ENCODE data around the gene KRTAP5-7. TPM values are rescaled to one million over a fixed set of nuclear protein-coding genes. Genes with fewer than 3 reads are reported as not detected.
A peak's percentile ranks its signal among the peaks of the same experiment; 100 is the strongest.

Gene KRTAP5-7
- polyA plus RNA-seq, 1 of the 3 experiments (the other 2 are of a cell fraction): 0.07 TPM

DNA sequence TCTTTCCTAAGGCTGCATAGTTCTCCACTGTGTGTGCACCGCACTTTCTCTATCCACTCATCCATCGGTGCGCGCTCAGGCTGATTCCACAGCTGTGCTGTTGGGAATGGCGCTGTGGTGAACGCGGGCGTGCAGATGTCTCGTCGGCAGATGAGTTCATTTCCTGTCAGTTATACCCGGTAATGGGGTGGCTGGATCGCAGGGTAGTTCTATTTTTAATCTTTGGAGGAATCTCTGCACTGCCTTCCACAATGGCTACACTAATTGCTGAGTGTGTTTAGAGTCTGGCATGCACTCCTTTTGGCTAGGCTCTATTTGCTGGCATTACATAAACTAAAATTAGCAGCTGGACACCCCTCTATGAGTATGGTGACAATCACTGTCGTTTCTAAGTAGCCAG is 27.9 kb upstream of the KRTAP5-7 start:
- peaks cover 23 to 63% of the 10 kb centered on the region in 2 experiments for H3K36me3 ChIP-seq (replicated peaks in 1 of 2; ENCODE audit: control insufficient read depth in 1 of 2, insufficient read depth in 2 of 2, low read length in 1 of 2)
- WGBS (ENCODE audit: low lambda C conversion rate): 52% methylated on average over 13 of the region's 13 CpGs
- H3K9me3 ChIP-seq: no peaks in the 10 kb centered on the region
- no peak overlapping the region; a peak in 1 of 4 replicates for H3K4me3 ChIP-seq (ENCODE audit: low read depth in 2 of 2, low read length in 1 of 2)
- no peak overlapping the region for H3K4me2 ChIP-seq
- H2AFZ ChIP-seq (ENCODE audit: low read depth): no peak overlapping the region
- H4K20me1 ChIP-seq (ENCODE audit: insufficient read depth): no peaks in the 10 kb centered on the region
- H3F3A ChIP-seq (replicated peaks; ENCODE audit: insufficient read depth): peaks cover 6% of the 10 kb centered on the region
- peaks cover 0 to 32% of the 10 kb centered on the region in 2 experiments; a peak in 1 of 4 replicates for H3K4me1 ChIP-seq (ENCODE audit: control insufficient read depth in 1 of 2, insufficient read depth in 2 of 2, low read depth in 1 of 2, low read length in 1 of 2)
- DNase-seq: peak; percentile 71
- CTCF ChIA-PET: interaction anchor here (1.5 to 2.6 kb wide), 4 partner anchors 11 to 81 kb away, joined by 3 to 11 read pairs (median 6); no protein-coding TSS in a partner anchor
- peak overlapping the region; percentile 2 to 89 for H3K27ac ChIP-seq (ENCODE audit: low read depth in 2 of 2, low read length in 1 of 2)
- no peak for TF ChIP-seq EZH2phosphoT487 (IDR thresholded peaks at IDR 0.05; ENCODE audit: borderline replicate concordance, low read depth)
- peak; percentile 34; the same call in 1 of the 2 replicates for TF ChIP-seq TCF12 (IDR thresholded peaks at IDR 0.05)
- TF ChIP-seq GATA2 (CRISPR knock-in tag; IDR thresholded peaks at IDR 0.05): peak; percentile 64
- TF ChIP-seq RAD21 (IDR thresholded peaks at IDR 0.05; ENCODE audit: low read length): no peak
- TF ChIP-seq RFX5 (IDR thresholded peaks at IDR 0.05; ENCODE audit: low read length): no peak
- peak; percentile 45 for TF ChIP-seq CHD2 (IDR thresholded peaks at IDR 0.05; ENCODE audit: low read length, partially characterized antibody)
- peak in 1 of 2 experiments; percentile 51; a peak in 2 of 4 replicates for TF ChIP-seq EP300 (IDR thresholded peaks at IDR 0.05; ENCODE audit: borderline replicate concordance in 1 of 2, low read depth in 1 of 2, low read length in 1 of 2)
- no peak for TF ChIP-seq YY1 (IDR thresholded peaks at IDR 0.05; ENCODE audit: low read depth)
- TF ChIP-seq RCOR1 (IDR thresholded peaks at IDR 0.05; ENCODE audit: low read length): peak; percentile 59
- TF ChIP-seq IRF3 (IDR thresholded peaks at IDR 0.05; ENCODE audit: low read depth, low read length): no peak
- no peak for TF ChIP-seq RXRA (IDR thresholded peaks at IDR 0.05; ENCODE audit: borderline replicate concordance, low read depth)
- H3K79me2 ChIP-seq (ENCODE audit: insufficient read depth): no peaks in the 10 kb centered on the region
- no peaks in the 10 kb centered on the region for H3K27me3 ChIP-seq (ENCODE audit: insufficient read depth)
- H3K9ac ChIP-seq: no peak overlapping the region
- H3K9me2 ChIP-seq: no peaks in the 10 kb centered on the region
- POLR2A ChIA-PET: no interaction called here

- CTCF ChIA-PET: interaction anchor here (1.7 to 2.6 kb wide), 3 partner anchors 11 to 81 kb away, joined by 6 to 11 read pairs (median 7); no protein-coding TSS in a partner anchor
- TF ChIP-seq TEAD4 (IDR thresholded peaks at IDR 0.05; ENCODE audit: borderline replicate concordance, insufficient read depth) (no peak), ELF1 (IDR thresholded peaks at IDR 0.05) (no peak), REST (IDR thresholded peaks at IDR 0.05; ENCODE audit: low read depth, low read length) (no peak), EP300 (IDR thresholded peaks at IDR 0.05; ENCODE audit: borderline replicate concordance in 1 of 2, low read depth in 1 of 2, low read length in 1 of 2) (no peak; a peak in 1 of 4 replicates), GABPA (IDR thresholded peaks at IDR 0.05; ENCODE audit: low read depth) (no peak), RCOR1 (IDR thresholded peaks at IDR 0.05; ENCODE audit: low read length) (no peak), FOSL2 (IDR thresholded peaks at IDR 0.05; ENCODE audit: borderline replicate concordance, low read depth) (no peak), RFX5 (IDR thresholded peaks at IDR 0.05; ENCODE audit: low read length) (no peak), SIN3A (IDR thresholded peaks at IDR 0.05; ENCODE audit: borderline replicate concordance, low read depth, low read length) (no peak)
- TF ChIP-seq, protein P1, sequence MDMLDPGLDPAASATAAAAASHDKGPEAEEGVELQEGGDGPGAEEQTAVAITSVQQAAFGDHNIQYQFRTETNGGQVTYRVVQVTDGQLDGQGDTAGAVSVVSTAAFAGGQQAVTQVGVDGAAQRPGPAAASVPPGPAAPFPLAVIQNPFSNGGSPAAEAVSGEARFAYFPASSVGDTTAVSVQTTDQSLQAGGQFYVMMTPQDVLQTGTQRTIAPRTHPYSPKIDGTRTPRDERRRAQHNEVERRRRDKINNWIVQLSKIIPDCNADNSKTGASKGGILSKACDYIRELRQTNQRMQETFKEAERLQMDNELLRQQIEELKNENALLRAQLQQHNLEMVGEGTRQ (IDR thresholded peaks at IDR 0.05; ENCODE audit: borderline replicate concordance, low read depth, low read length): no peak
- TF ChIP-seq, protein P2, sequence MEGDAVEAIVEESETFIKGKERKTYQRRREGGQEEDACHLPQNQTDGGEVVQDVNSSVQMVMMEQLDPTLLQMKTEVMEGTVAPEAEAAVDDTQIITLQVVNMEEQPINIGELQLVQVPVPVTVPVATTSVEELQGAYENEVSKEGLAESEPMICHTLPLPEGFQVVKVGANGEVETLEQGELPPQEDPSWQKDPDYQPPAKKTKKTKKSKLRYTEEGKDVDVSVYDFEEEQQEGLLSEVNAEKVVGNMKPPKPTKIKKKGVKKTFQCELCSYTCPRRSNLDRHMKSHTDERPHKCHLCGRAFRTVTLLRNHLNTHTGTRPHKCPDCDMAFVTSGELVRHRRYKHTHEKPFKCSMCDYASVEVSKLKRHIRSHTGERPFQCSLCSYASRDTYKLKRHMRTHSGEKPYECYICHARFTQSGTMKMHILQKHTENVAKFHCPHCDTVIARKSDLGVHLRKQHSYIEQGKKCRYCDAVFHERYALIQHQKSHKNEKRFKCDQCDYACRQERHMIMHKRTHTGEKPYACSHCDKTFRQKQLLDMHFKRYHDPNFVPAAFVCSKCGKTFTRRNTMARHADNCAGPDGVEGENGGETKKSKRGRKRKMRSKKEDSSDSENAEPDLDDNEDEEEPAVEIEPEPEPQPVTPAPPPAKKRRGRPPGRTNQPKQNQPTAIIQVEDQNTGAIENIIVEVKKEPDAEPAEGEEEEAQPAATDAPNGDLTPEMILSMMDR (IDR thresholded peaks at IDR 0.05): no peak
- TF ChIP-seq, protein P3, sequence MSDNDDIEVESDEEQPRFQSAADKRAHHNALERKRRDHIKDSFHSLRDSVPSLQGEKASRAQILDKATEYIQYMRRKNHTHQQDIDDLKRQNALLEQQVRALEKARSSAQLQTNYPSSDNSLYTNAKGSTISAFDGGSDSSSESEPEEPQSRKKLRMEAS (IDR thresholded peaks at IDR 0.05; ENCODE audit: low read depth): no peak
Observed at GRCh38 chr11:71499546-71499945, 27.5 kb upstream of the KRTAP5-7 start.

More at GRCh38 chr11:71499546-71499945, 27.5 kb upstream of the KRTAP5-7 start:
- DNase-seq: no peak
- Histone ChIP-seq H3K79me2 (ENCODE audit: insufficient read depth) (no peaks in the 10 kb centered on the region), H3K27ac (ENCODE audit: low read depth in 2 of 2, low read length in 1 of 2) (peak overlapping the region; percentile 2 to 89), H3K9me3 (no peaks in the 10 kb centered on the region), H3K9ac (no peak overlapping the region), H4K20me1 (ENCODE audit: insufficient read depth) (no peaks in the 10 kb centered on the region), H3F3A (replicated peaks; ENCODE audit: insufficient read depth) (peaks cover 6% of the 10 kb centered on the region), H3K27me3 (ENCODE audit: insufficient read depth) (no peaks in the 10 kb centered on the region), H2AFZ (ENCODE audit: low read depth) (no peak overlapping the region), H3K4me1 (ENCODE audit: control insufficient read depth in 1 of 2, insufficient read depth in 2 of 2, low read depth in 1 of 2, low read length in 1 of 2) (peaks cover 0 to 36% of the 10 kb centered on the region in 2 experiments; a peak in 1 of 4 replicates), H3K9me2 (no peaks in the 10 kb centered on the region), H3K36me3 (replicated peaks in 1 of 2; ENCODE audit: control insufficient read depth in 1 of 2, insufficient read depth in 2 of 2, low read length in 1 of 2) (peaks cover 23 to 62% of the 10 kb centered on the region in 2 experiments), H3K4me2 (no peak overlapping the region), H3K4me3 (ENCODE audit: low read depth in 2 of 2, low read length in 1 of 2) (no peak overlapping the region)
- 87% methylated on average over 3 of the region's 6 CpGs for WGBS (ENCODE audit: low lambda C conversion rate)
- POLR2A ChIA-PET: no interaction called here

Measured in SK-N-SH (cell line).